ENCODE measurements around the gene UGT2B7. TPM values are rescaled to one million over a fixed set of nuclear protein-coding genes. Genes with fewer than 3 reads are reported as not detected.
"Not testable (repeated sequence)": the region's sequence is repeated elsewhere in the genome, so short reads cannot be mapped to it uniquely, and the experiment has no call there.

UGT2B7 gene
- not detected for polyA plus RNA-seq (2013)

DNA sequence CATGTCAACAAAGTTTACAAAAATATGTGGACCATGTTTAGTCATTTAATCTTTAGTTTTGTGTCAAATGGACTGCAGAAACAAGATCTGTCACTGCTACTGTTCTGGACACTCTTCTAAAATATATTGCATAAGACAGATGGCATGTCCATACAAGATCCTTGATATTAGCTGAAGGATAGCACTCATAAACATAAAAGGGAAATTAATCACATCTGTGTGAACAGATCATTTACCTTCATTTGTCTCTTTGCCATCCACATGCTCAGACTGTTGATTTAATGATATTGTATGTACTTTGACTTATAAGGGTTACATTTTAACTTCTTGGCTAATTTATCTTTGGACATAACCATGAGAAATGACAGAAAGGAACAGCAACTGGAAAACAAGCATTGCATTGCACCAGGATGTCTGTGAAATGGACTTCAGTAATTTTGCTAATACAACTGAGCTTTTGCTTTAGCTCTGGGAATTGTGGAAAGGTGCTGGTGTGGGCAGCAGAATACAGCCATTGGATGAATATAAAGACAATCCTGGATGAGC, at the start of gene UGT2B7:
UGT2B7 (plus strand) TSS at position 364 of the 546 bp plus-strand sequence; CDS start at position 411, 47 bp downstream.
- POLR2A ChIA-PET: no interaction called here
- H3K36me3 ChIP-seq (ENCODE audit: control insufficient read depth in 4 of 4, insufficient read depth in 4 of 4, low read length in 3 of 4): no peaks in the 10 kb centered on the region
- no peaks in the 10 kb centered on the region for H3K9me3 ChIP-seq (ENCODE audit: control extremely low read depth in 1 of 5, control insufficient read depth in 4 of 5, insufficient read depth in 2 of 5, low read depth in 1 of 5, low read length in 4 of 5)
- DNase-seq: no peak
- H3K4me3 ChIP-seq (ENCODE audit: control insufficient read depth in 1 of 7, extremely low read depth in 1 of 7, insufficient read depth in 4 of 7, low read depth in 2 of 7, low read length in 6 of 7): no peak within 1 kb of the TSS
- CTCF ChIA-PET: no interaction called here
- H3K27me3 ChIP-seq (replicated peaks in 2 of 5; ENCODE audit: control insufficient read depth in 4 of 5, insufficient read depth in 5 of 5, low read length in 4 of 5): no peaks in the 10 kb centered on the region
- H3K27ac ChIP-seq (ENCODE audit: insufficient read depth in 1 of 2, low read depth in 1 of 2, low read length in 2 of 2, poor library complexity in 1 of 2, severe bottlenecking in 2 of 2): no peak within 1 kb of the TSS
- H3K4me1 ChIP-seq (ENCODE audit: control extremely low read depth in 1 of 4, control insufficient read depth in 4 of 4, insufficient read depth in 4 of 4, low read length in 3 of 4): peaks cover 0 to 2% (median 0%) of the 10 kb centered on the region in 4 experiments

DNA sequence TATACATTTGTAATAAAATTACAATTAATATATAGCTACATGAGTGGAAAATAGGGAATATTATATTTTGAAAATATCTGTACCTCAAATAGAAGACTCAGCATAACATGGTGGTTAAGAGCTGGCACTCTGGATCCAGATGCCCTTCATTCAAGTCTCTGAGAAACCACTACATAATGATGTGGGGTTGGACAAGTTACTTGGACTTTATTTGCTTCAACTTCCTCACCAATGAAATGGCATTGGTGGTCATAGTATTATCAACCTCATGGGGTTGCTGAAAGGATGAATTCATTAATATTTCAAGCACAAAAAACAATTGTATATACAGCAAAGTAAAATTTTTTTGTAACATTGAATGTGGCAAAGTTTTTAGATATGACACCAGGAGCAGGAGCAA, 46.4 kb upstream of the UGT2B7 start:
- H3K9me3 ChIP-seq (ENCODE audit: control extremely low read depth in 1 of 5, control insufficient read depth in 4 of 5, insufficient read depth in 2 of 5, low read depth in 1 of 5, low read length in 4 of 5): no peaks in the 10 kb centered on the region
- POLR2A ChIA-PET: no interaction called here
- H3K27ac ChIP-seq (ENCODE audit: insufficient read depth in 1 of 2, low read depth in 1 of 2, low read length in 2 of 2, poor library complexity in 1 of 2, severe bottlenecking in 2 of 2): no peak overlapping the region
- no peak overlapping the region for H3K4me3 ChIP-seq (ENCODE audit: control insufficient read depth in 1 of 7, extremely low read depth in 1 of 7, insufficient read depth in 4 of 7, low read depth in 2 of 7, low read length in 6 of 7)
- H3K36me3 ChIP-seq (ENCODE audit: control insufficient read depth in 4 of 4, insufficient read depth in 4 of 4, low read length in 3 of 4): no peaks in the 10 kb centered on the region
- CTCF ChIA-PET: no interaction called here
- H3K4me1 ChIP-seq (ENCODE audit: control extremely low read depth in 1 of 4, control insufficient read depth in 4 of 4, insufficient read depth in 4 of 4, low read length in 3 of 4): no peaks in the 10 kb centered on the region
- H3K27me3 ChIP-seq (replicated peaks in 2 of 5; ENCODE audit: control insufficient read depth in 4 of 5, insufficient read depth in 5 of 5, low read length in 4 of 5): no peaks in the 10 kb centered on the region
- no peak for DNase-seq

DNA sequence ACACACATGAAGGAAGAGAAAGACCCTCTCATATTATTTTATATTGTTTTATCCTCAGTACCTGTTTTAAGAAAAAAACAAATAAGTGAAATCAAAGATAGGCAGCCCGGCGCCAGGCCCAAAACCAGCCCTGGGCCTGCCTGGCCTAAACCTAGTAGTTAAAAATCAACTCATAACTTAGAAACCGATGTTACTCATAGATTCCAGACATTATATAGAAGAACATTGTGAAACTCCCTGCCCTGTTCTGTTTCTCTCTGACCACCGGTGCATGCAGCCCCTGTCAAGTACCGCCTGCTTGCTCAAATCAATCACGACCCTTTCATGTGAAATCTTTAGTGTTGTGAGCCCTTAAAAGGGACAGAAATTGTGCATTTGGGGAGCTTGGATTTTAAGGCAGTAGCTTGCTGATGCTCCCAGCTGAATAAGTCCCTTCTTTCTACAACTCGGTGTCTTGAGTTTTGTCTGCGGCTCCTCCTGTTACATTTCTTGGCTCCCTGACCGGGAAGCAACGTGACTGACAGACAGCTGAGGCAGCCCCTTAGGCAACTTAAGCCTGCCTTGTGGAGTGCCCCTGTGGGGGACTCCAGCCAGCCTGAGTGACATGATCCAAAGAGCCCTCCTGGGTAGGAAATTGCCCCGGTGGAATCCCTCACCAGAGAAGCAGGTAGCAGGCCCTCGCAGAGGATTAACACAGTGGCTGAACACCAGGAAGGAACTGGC, 45.3 kb upstream of the UGT2B7 start:
- H3K4me1 ChIP-seq (ENCODE audit: control extremely low read depth in 1 of 4, control insufficient read depth in 4 of 4, insufficient read depth in 4 of 4, low read length in 3 of 4); H3K27me3 ChIP-seq (replicated peaks in 2 of 5; ENCODE audit: control insufficient read depth in 4 of 5, insufficient read depth in 5 of 5, low read length in 4 of 5); CTCF ChIA-PET; H3K4me3 ChIP-seq (ENCODE audit: control insufficient read depth in 1 of 7, extremely low read depth in 1 of 7, insufficient read depth in 4 of 7, low read depth in 2 of 7, low read length in 6 of 7); POLR2A ChIA-PET; H3K27ac ChIP-seq (ENCODE audit: insufficient read depth in 1 of 2, low read depth in 1 of 2, low read length in 2 of 2, poor library complexity in 1 of 2, severe bottlenecking in 2 of 2); DNase-seq; H3K36me3 ChIP-seq (ENCODE audit: control insufficient read depth in 4 of 4, insufficient read depth in 4 of 4, low read length in 3 of 4); H3K9me3 ChIP-seq (ENCODE audit: control extremely low read depth in 1 of 5, control insufficient read depth in 4 of 5, insufficient read depth in 2 of 5, low read depth in 1 of 5, low read length in 4 of 5): not testable (repeated sequence)
- WGBS (ENCODE audit: insufficient coverage): 100% methylated on average over 6 of the region's 12 CpGs

DNA sequence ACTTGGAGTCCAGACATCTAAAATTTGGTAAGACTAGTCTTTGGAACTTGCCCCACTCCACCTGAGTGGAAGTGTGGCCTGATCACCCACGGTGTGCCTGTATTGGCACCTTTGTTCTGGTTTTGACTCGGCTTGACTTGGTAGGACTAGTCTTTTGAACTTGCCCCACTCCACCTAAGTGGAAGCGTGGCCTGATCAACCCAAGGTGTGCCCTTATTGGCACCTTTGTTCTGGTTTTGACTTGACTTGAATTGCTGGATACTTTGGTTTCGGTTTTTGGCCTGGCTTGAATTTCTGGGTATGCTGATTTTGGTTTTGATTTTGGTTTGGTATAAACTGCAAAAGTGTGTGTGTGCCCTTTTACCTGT, 44.7 kb upstream of the UGT2B7 start:
- H3K4me1 ChIP-seq (ENCODE audit: control extremely low read depth in 1 of 4, control insufficient read depth in 4 of 4, insufficient read depth in 4 of 4, low read length in 3 of 4): no peaks in the 10 kb centered on the region

DNA sequence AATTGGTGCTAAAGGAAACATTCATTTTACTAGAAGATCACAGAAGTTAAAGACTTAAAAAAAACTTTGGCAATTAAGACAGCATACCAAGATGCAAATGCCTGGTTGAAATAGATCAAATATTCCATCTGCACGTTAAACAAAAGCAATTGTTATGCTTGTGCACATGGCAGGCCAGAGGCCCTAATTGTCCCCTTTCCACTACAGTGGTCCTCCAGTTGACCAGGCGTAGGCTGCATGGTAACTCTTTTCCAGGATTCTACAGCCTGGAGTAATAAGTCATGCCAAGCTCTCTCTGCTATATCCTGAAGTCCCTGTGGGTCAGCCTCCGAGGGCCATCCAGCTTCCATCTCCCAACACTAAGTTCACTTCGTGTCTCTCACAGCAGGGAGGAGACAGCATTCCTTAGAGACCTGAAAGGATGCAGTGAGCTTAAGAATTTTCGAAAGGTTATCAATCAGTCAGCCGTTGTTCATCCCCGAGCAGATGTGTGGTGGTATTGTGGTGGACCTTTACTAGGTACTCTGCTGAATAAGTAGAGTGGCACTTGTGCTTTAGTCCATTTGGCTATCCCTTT, 42.9 kb upstream of the UGT2B7 start:
- H3K4me1 ChIP-seq (ENCODE audit: control extremely low read depth in 1 of 4, control insufficient read depth in 4 of 4, insufficient read depth in 4 of 4, low read length in 3 of 4); POLR2A ChIA-PET; DNase-seq; H3K27me3 ChIP-seq (replicated peaks in 2 of 5; ENCODE audit: control insufficient read depth in 4 of 5, insufficient read depth in 5 of 5, low read length in 4 of 5); H3K4me3 ChIP-seq (ENCODE audit: control insufficient read depth in 1 of 7, extremely low read depth in 1 of 7, insufficient read depth in 4 of 7, low read depth in 2 of 7, low read length in 6 of 7); H3K36me3 ChIP-seq (ENCODE audit: control insufficient read depth in 4 of 4, insufficient read depth in 4 of 4, low read length in 3 of 4); H3K9me3 ChIP-seq (ENCODE audit: control extremely low read depth in 1 of 5, control insufficient read depth in 4 of 5, insufficient read depth in 2 of 5, low read depth in 1 of 5, low read length in 4 of 5); H3K27ac ChIP-seq (ENCODE audit: insufficient read depth in 1 of 2, low read depth in 1 of 2, low read length in 2 of 2, poor library complexity in 1 of 2, severe bottlenecking in 2 of 2); CTCF ChIA-PET: not testable (repeated sequence)
- 96% methylated on average over 4 of the region's 7 CpGs for WGBS (ENCODE audit: insufficient coverage)

More for the DNA sequence above, 44.7 kb upstream of the UGT2B7 start:
- Histone ChIP-seq H3K27ac (ENCODE audit: insufficient read depth in 1 of 2, low read depth in 1 of 2, low read length in 2 of 2, poor library complexity in 1 of 2, severe bottlenecking in 2 of 2) (no peak overlapping the region), H3K4me3 (ENCODE audit: control insufficient read depth in 1 of 7, extremely low read depth in 1 of 7, insufficient read depth in 4 of 7, low read depth in 2 of 7, low read length in 6 of 7) (no peak overlapping the region), H3K36me3 (ENCODE audit: control insufficient read depth in 4 of 4, insufficient read depth in 4 of 4, low read length in 3 of 4) (no peaks in the 10 kb centered on the region), H3K27me3 (replicated peaks in 2 of 5; ENCODE audit: control insufficient read depth in 4 of 5, insufficient read depth in 5 of 5, low read length in 4 of 5) (no peaks in the 10 kb centered on the region), H3K9me3 (ENCODE audit: control extremely low read depth in 1 of 5, control insufficient read depth in 4 of 5, insufficient read depth in 2 of 5, low read depth in 1 of 5, low read length in 4 of 5) (no peaks in the 10 kb centered on the region)
- CTCF ChIA-PET: no interaction called here
- 94% methylated on average over 2 of the region's 4 CpGs for WGBS (ENCODE audit: insufficient coverage)
- POLR2A ChIA-PET: no interaction called here
- DNase-seq: no peak

DNA sequence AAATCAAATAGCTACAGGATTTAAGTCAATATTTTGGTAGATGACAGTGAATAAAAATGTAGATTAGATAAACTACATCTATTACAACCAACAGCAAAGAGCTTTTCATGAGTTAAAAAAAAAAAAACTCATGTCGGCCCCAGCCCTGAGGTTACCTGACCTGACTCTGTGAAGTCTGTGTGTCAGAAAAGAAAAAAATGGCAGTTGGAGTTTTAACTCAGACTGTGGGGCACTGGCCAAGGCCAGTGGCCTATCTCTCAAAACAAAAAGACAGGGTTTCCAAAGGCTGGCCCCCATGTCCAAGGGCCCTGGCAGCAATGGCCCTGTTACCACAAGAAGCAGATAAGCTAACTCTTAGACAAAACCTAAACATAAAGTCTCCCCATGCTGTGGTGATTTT, 42.2 kb upstream of the UGT2B7 start:
- CTCF ChIA-PET; H3K27me3 ChIP-seq (replicated peaks in 2 of 5; ENCODE audit: control insufficient read depth in 4 of 5, insufficient read depth in 5 of 5, low read length in 4 of 5); H3K4me1 ChIP-seq (ENCODE audit: control extremely low read depth in 1 of 4, control insufficient read depth in 4 of 4, insufficient read depth in 4 of 4, low read length in 3 of 4); H3K9me3 ChIP-seq (ENCODE audit: control extremely low read depth in 1 of 5, control insufficient read depth in 4 of 5, insufficient read depth in 2 of 5, low read depth in 1 of 5, low read length in 4 of 5); POLR2A ChIA-PET; H3K4me3 ChIP-seq (ENCODE audit: control insufficient read depth in 1 of 7, extremely low read depth in 1 of 7, insufficient read depth in 4 of 7, low read depth in 2 of 7, low read length in 6 of 7); H3K36me3 ChIP-seq (ENCODE audit: control insufficient read depth in 4 of 4, insufficient read depth in 4 of 4, low read length in 3 of 4); H3K27ac ChIP-seq (ENCODE audit: insufficient read depth in 1 of 2, low read depth in 1 of 2, low read length in 2 of 2, poor library complexity in 1 of 2, severe bottlenecking in 2 of 2); DNase-seq: not testable (repeated sequence)
- 100% methylated on average over 1 of the region's 1 CpG for WGBS (ENCODE audit: insufficient coverage)

DNA sequence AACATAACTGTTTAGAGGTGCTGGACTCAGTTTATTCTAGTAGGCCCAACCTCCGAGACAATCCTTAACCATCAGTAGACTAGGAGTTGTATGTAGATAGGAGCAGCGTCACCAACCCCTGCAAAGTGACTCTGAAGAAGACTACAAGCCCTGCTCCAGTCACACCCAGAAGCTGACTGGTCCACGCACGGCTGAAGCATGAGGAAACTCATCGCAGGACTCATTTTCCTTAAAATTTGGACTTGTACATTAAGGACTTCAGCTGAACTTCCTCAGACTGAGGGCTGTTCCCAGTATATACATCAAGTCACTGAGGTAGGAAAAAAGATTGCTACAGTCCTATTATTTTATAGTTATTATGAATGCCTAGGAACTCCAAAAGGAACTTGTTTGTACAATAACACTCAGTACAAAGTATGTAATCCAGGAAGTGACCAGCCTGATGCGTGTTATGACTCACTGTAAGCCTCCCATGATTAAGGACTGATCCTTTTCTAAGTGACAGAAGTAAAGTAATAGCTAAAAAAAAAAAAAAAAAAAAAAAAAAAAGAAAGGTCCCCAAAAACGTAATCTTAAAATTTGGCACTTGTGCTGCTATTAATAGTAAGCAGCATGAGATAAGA, 41.6 kb upstream of the UGT2B7 start:
- H3K27ac ChIP-seq (ENCODE audit: insufficient read depth in 1 of 2, low read depth in 1 of 2, low read length in 2 of 2, poor library complexity in 1 of 2, severe bottlenecking in 2 of 2): no peak overlapping the region

More for the DNA sequence above, 41.6 kb upstream of the UGT2B7 start:
- ChIA-PET POLR2A (no interaction called here), CTCF (no interaction called here)
- peaks cover 0 to 5% (median 0%) of the 10 kb centered on the region in 4 experiments for H3K4me1 ChIP-seq (ENCODE audit: control extremely low read depth in 1 of 4, control insufficient read depth in 4 of 4, insufficient read depth in 4 of 4, low read length in 3 of 4)
- WGBS (ENCODE audit: insufficient coverage): 97% methylated on average over 4 of the region's 7 CpGs
- H3K36me3 ChIP-seq (ENCODE audit: control insufficient read depth in 4 of 4, insufficient read depth in 4 of 4, low read length in 3 of 4): no peaks in the 10 kb centered on the region
- DNase-seq: peak in 1 of 3 donors; percentile 3
- no peaks in the 10 kb centered on the region for H3K9me3 ChIP-seq (ENCODE audit: control extremely low read depth in 1 of 5, control insufficient read depth in 4 of 5, insufficient read depth in 2 of 5, low read depth in 1 of 5, low read length in 4 of 5)
- H3K4me3 ChIP-seq (ENCODE audit: control insufficient read depth in 1 of 7, extremely low read depth in 1 of 7, insufficient read depth in 4 of 7, low read depth in 2 of 7, low read length in 6 of 7): no peak overlapping the region
- H3K27me3 ChIP-seq (replicated peaks in 2 of 5; ENCODE audit: control insufficient read depth in 4 of 5, insufficient read depth in 5 of 5, low read length in 4 of 5): no peaks in the 10 kb centered on the region
